H1 (cell line): ENCODE measurements around the gene ARHGEF4. TPM values are rescaled to one million over a fixed set of nuclear protein-coding genes. Genes with fewer than 3 reads are reported as not detected.

Source experiments
- CTCF ChIA-PET: fragments of 300-600 bp; sonication (Branson Sonifier 250); formaldehyde crosslinking; loops from one replicate; lab custom pipeline; 2021; ENCODE audit not compliant: partially characterized antibody; lab: Charles Lee
- POLR2A ChIA-PET: fragments of 300-600 bp; sonication (Branson Sonifier 250); formaldehyde crosslinking; loops from one replicate; lab custom pipeline; 2021; ENCODE audit warnings: inconsistent platforms; ENCODE audit not compliant: partially characterized antibody; lab: Charles Lee
- DNase-seq, 2 experiments: peaks; one replicate each; pipeline versions ENCODE4 v3.0.0 to v3.0.0-alpha.2; 2010 to 2022; ENCODE audit warnings: low spot score in 2 of 2, low read depth in 1 of 2, mixed read lengths in 1 of 2
- FAIRE-seq: peaks from 2 replicates; lab custom pipeline; 2011; peaks lifted over from hg19 to GRCh38; lab: Jason Lieb, UNC
- H2AFZ ChIP-seq: 2 replicates; pipeline ENCODE4 v1.8.1; 2012; ENCODE audit warnings: low read length, inconsistent platforms
- H2AK5ac ChIP-seq: 2 replicates; pipeline ENCODE4 v1.6.1; 2013; ENCODE audit warnings: low read depth, low read length
- H2BK120ac ChIP-seq: replicated peaks from 2 replicates; pipeline ENCODE3; 2013; ENCODE audit warnings: low read depth, low read length, inconsistent platforms
- H2BK12ac ChIP-seq: 2 replicates; pipeline ENCODE4 v1.6.1; 2013; ENCODE audit warnings: low read depth, low read length
- H2BK15ac ChIP-seq: 2 replicates; pipeline ENCODE4 v1.6.1; 2013; ENCODE audit warnings: low read length
- H2BK20ac ChIP-seq: 2 replicates; pipeline ENCODE4 v1.6.1; 2013; ENCODE audit warnings: low read length
- H2BK5ac ChIP-seq: 2 replicates; pipeline ENCODE4 v1.6.1; 2013; ENCODE audit warnings: low read depth, low read length
- H3K14ac ChIP-seq: 2 replicates; pipeline ENCODE4 v1.6.1; 2013; ENCODE audit warnings: inconsistent platforms; ENCODE audit not compliant: insufficient read length
- H3K18ac ChIP-seq: 2 replicates; pipeline ENCODE4 v1.6.1; 2013; ENCODE audit warnings: low read length; ENCODE audit errors: extremely low read depth
- H3K23ac ChIP-seq: 2 replicates; pipeline ENCODE4 v1.6.1; 2013; ENCODE audit warnings: inconsistent platforms; ENCODE audit not compliant: insufficient read length
- H3K23me2 ChIP-seq: 2 replicates; pipeline ENCODE4 v1.6.1; 2013; ENCODE audit warnings: low read depth, low read length
- H3K27ac ChIP-seq: 2 replicates; pipeline ENCODE4 v1.6.1; 2011; ENCODE audit warnings: low read depth, low read length, inconsistent platforms
- H3K27me3 ChIP-seq, 4 experiments: replicated peaks in 1 of 4; 1 replicate in 1 of 4; 2 replicates in 3 of 4; pipeline versions ENCODE4 v1.6.1 to v1.8.1; 2011 to 2013; ENCODE audit warnings: low read length in 3 of 4, mild to moderate bottlenecking in 3 of 4, inconsistent platforms in 2 of 4, mixed read lengths in 2 of 4, moderate library complexity in 1 of 4; ENCODE audit not compliant: control insufficient read depth in 3 of 4, insufficient read depth in 3 of 4; ENCODE audit errors: extremely low read depth in 1 of 4
- H3K36me3 ChIP-seq, 4 experiments: 2 replicates each; pipeline versions ENCODE4 v1.6.1 to v1.8.1; 2011 to 2013; ENCODE audit warnings: mild to moderate bottlenecking in 4 of 4, low read length in 3 of 4, moderate library complexity in 2 of 4, control low read depth in 1 of 4, inconsistent platforms in 1 of 4; ENCODE audit not compliant: insufficient read depth in 4 of 4, control insufficient read depth in 2 of 4
- H3K4ac ChIP-seq: replicated peaks from 2 replicates; pipeline ENCODE3; 2013; ENCODE audit warnings: low read length, low read depth, mixed read lengths, inconsistent platforms; ENCODE audit not compliant: insufficient read length
- H3K4me1 ChIP-seq, 4 experiments: replicated peaks in 1 of 4; 1 replicate in 1 of 4; 2 replicates in 3 of 4; pipeline versions ENCODE4 v1.6.1 to v1.8.1; 2011 to 2013; ENCODE audit warnings: low read length in 3 of 4, inconsistent platforms in 2 of 4, mixed read lengths in 1 of 4; ENCODE audit not compliant: insufficient read depth in 4 of 4, control insufficient read depth in 3 of 4
- H3K4me2 ChIP-seq, 2 experiments: 2 replicates each; pipeline versions ENCODE4 v1.6.1 to v1.8.1; 2011 to 2013; ENCODE audit warnings: low read depth in 2 of 2, low read length in 2 of 2, control low read depth in 1 of 2, inconsistent platforms in 1 of 2, mild to moderate bottlenecking in 1 of 2; ENCODE audit not compliant: insufficient read depth in 1 of 2
- H3K4me3 ChIP-seq, 4 experiments: fragments of 200-600, 300-600 bp in 1 of 4; sonication (generic), shearing (Covaris generic), sonication (Bioruptor Twin) in 1 of 4; 2 replicates each; pipeline versions ENCODE4 v1.5.1 to v1.8.1; 2011 to 2016; ENCODE audit warnings: low read length in 4 of 4, low read depth in 3 of 4, control low read depth in 2 of 4, inconsistent platforms in 2 of 4, mild to moderate bottlenecking in 2 of 4, mixed read lengths in 1 of 4, moderate library complexity in 1 of 4; ENCODE audit not compliant: insufficient read depth in 2 of 4; ENCODE audit errors: extremely low read depth in 1 of 4
- H3K56ac ChIP-seq: replicated peaks from 2 replicates; pipeline ENCODE3; 2013; ENCODE audit warnings: low read depth, mild to moderate bottlenecking, mixed read lengths, low read length, inconsistent platforms; ENCODE audit not compliant: insufficient read length
- H3K79me1 ChIP-seq: 2 replicates; pipeline ENCODE4 v1.6.1; 2013; ENCODE audit warnings: low read depth, low read length, control low read depth
- H3K79me2 ChIP-seq, 2 experiments: 2 replicates each; pipeline versions ENCODE4 v1.6.1 to v1.8.1; 2012 to 2013; ENCODE audit warnings: low read length in 2 of 2, mild to moderate bottlenecking in 2 of 2, inconsistent platforms in 1 of 2; ENCODE audit not compliant: insufficient read depth in 2 of 2, control insufficient read depth in 1 of 2
- H3K9ac ChIP-seq, 4 experiments: replicated peaks in 1 of 4; 1 replicate in 1 of 4; 2 replicates in 3 of 4; pipeline versions ENCODE4 v1.6.1 to v1.8.1; 2011 to 2013; ENCODE audit warnings: low read depth in 3 of 4, low read length in 3 of 4, control low read depth in 2 of 4, mild to moderate bottlenecking in 2 of 4, moderate library complexity in 2 of 4, inconsistent platforms in 1 of 4; ENCODE audit errors: extremely low read depth in 1 of 4
- H3K9me3 ChIP-seq, 2 experiments: 2 replicates each; pipeline versions ENCODE4 v1.6.1 to v1.8.1; 2012 to 2013; ENCODE audit warnings: mild to moderate bottlenecking in 2 of 2, moderate library complexity in 2 of 2, control low read depth in 1 of 2, inconsistent platforms in 1 of 2, low read depth in 1 of 2, low read length in 1 of 2, mixed read lengths in 1 of 2; ENCODE audit not compliant: insufficient read depth in 2 of 2
- H4K20me1 ChIP-seq, 2 experiments: replicated peaks in 1 of 2; 2 replicates each; pipeline versions ENCODE3 to v1.8.1; 2011 to 2013; ENCODE audit warnings: inconsistent platforms in 2 of 2, low read length in 2 of 2, mild to moderate bottlenecking in 1 of 2; ENCODE audit not compliant: insufficient read depth in 2 of 2, control insufficient read depth in 1 of 2
- H4K5ac ChIP-seq: 2 replicates; pipeline ENCODE4 v1.6.1; 2013; ENCODE audit warnings: low read length, low read depth, mixed read lengths, inconsistent platforms; ENCODE audit not compliant: insufficient read length
- H4K8ac ChIP-seq: 2 replicates; pipeline ENCODE4 v1.8.0; 2013; ENCODE audit warnings: mild to moderate bottlenecking, moderate library complexity, low read length, inconsistent platforms; ENCODE audit not compliant: insufficient read depth; ENCODE audit errors: extremely low read depth
- H4K91ac ChIP-seq: replicated peaks from 2 replicates; pipeline ENCODE3; 2013; ENCODE audit warnings: low read length, mixed read lengths, inconsistent platforms; ENCODE audit not compliant: insufficient read length
- BRCA1 ChIP-seq: IDR thresholded peaks from 2 replicates; pipeline ENCODE4 v1.6.1; 2012; ENCODE audit warnings: low read depth, low read length, improper control_type of control experiment
- FOSL1 ChIP-seq: IDR thresholded peaks from 2 replicates; pipeline ENCODE4 v1.6.1; 2011; ENCODE audit warnings: mild to moderate bottlenecking, low read depth, low read length, moderate library complexity; ENCODE audit not compliant: insufficient read depth
- GABPA ChIP-seq: IDR thresholded peaks from 2 replicates; pipeline ENCODE4 v1.6.1; 2011; ENCODE audit warnings: mild to moderate bottlenecking, low read length, moderate library complexity, borderline replicate concordance; ENCODE audit not compliant: insufficient read depth
- NRF1 ChIP-seq: IDR thresholded peaks from 2 replicates; pipeline ENCODE4 v1.6.1; 2011; ENCODE audit warnings: mild to moderate bottlenecking, low read depth, low read length, improper control_type of control experiment
- POLR2A ChIP-seq, 2 experiments: IDR thresholded peaks; 1 replicate in 1 of 2; 2 replicates in 1 of 2; pipeline ENCODE4 v1.6.1; 2011; ENCODE audit warnings: low read depth in 2 of 2, low read length in 2 of 2, mild to moderate bottlenecking in 2 of 2; ENCODE audit errors: control extremely low read depth in 1 of 2
- SP1 ChIP-seq: IDR thresholded peaks from 2 replicates; pipeline ENCODE4 v1.6.1; 2011; ENCODE audit warnings: low read depth, low read length
- TAF7 ChIP-seq: optimal IDR thresholded peaks from 2 replicates; pipeline ENCODE3; 2011; ENCODE audit warnings: low read depth, mild to moderate bottlenecking, inconsistent platforms, low read length, moderate library complexity, borderline replicate concordance
- TEAD4 ChIP-seq: IDR thresholded peaks from 2 replicates; pipeline ENCODE4 v1.6.1; 2012; ENCODE audit warnings: low read depth, low read length, inconsistent platforms, mixed read lengths
- polyA plus RNA-seq, 7 experiments: library from polyadenylated mRNA; depleted of rRNA in 3 of 7; stranded (reverse) in 5 of 7; unstranded in 2 of 7; fragments of >200 nt in 5 of 7; fragments of 200-250 nt in 2 of 7; gene quantifications; 1 replicate in 5 of 7; 2 replicates in 1 of 7; 4 replicates in 1 of 7; pipeline versions ENCODE4 v1.2.1 to v1.2.3, GENCODE V29; 2011 to 2013; ENCODE audit warnings: missing spikeins in 2 of 7, mixed read lengths in 2 of 7
- total RNA-seq: library from RNA; stranded (reverse); fragmentation: NEBNext Ultra II Directional; extraction: Animal tissue kit (Norgen Biotek cat#: 25700); gene quantifications from 2 replicates; pipeline ENCODE4 v1.2.1, GENCODE V29; 2021

The ARHGEF4 gene
- total and polyA plus RNA-seq, 2 of the 8 experiments (the other 6 are each of a cell fraction or from before 2014, with no cell fraction given), result 10.6 to 14.6 TPM

DNA sequence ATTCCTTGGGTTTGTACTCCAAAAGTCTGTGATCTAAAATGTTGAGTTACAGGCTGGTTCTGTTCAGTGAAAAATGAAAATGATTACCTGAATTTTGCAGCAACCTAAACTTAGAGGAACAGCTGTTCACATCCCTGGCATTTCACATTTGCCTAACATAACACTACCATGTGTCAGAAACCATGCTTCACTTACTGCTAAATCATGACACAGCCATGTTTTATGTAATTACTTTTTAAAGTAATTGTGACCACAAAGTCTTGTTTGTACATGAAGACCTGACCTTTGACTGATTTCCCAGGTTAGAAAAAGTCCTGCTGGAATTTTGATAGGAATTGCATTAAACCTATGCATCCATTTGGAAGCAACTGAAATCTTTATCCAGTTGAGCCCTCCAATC, 177.4 kb downstream of the ARHGEF4 start:
- Histone ChIP-seq H2AFZ (no peak overlapping the region), H4K91ac (no peak overlapping the region), H3K79me1 (no peaks in the 10 kb centered on the region), H3K9ac (no peak overlapping the region), H3K23me2 (no peaks in the 10 kb centered on the region), H2BK12ac (no peak overlapping the region), H3K56ac (no peak overlapping the region), H3K36me3 (no peaks in the 10 kb centered on the region), H2AK5ac (no peak overlapping the region), H3K79me2 (no peaks in the 10 kb centered on the region), H3K27me3 (no peaks in the 10 kb centered on the region), H3K23ac (no peak overlapping the region), H2BK5ac (no peak overlapping the region), H4K8ac (no peak overlapping the region), H3K14ac (no peak overlapping the region), H3K27ac (no peak overlapping the region), H3K4me3 (no peak overlapping the region), H2BK20ac (no peak overlapping the region), H4K5ac (no peak overlapping the region), H3K9me3 (no peaks in the 10 kb centered on the region), H3K4me1 (peaks cover 0 to 3% (median 0%) of the 10 kb centered on the region in 4 experiments; a peak in 2 of 7 replicates), H3K4me2 (no peak overlapping the region), H2BK15ac (no peak overlapping the region), H4K20me1 (no peaks in the 10 kb centered on the region), H2BK120ac (no peak overlapping the region), H3K4ac (no peak overlapping the region), H3K18ac (no peak overlapping the region)
- FAIRE-seq (no peak), DNase-seq (no peak)
- CTCF ChIA-PET, result interaction anchor here (1.2 to 2.2 kb wide), 2 partner anchors 9 to 11 kb away, joined by 3 to 7 read pairs; no protein-coding TSS in a partner anchor
- TF ChIP-seq GABPA (no peak), TEAD4 (no peak), TAF7 (no peak), BRCA1 (no peak), POLR2A (IDR thresholded peaks at IDR 0.05; ENCODE audit: control extremely low read depth in 1 of 2, low read depth in 2 of 2, low read length in 2 of 2) (no peak), FOSL1 (no peak), NRF1 (no peak), SP1 (no peak)
- POLR2A ChIA-PET, result no interaction called here
